Epithelial cell of proximal tubule (primary cell): ENCODE results near the gene GPR149. TPM values are rescaled to one million over a fixed set of nuclear protein-coding genes. Genes with fewer than 3 reads are reported as not detected.
A peak's percentile ranks its signal among the peaks of the same experiment; 100 is the strongest.

ENCODE experiments used
- DNase-seq: peaks from one replicate; pipeline ENCODE4 v3.0.0-alpha.2; 2011; ENCODE audit warnings: low read depth
- H3K4me3 ChIP-seq: 2 replicates; pipeline ENCODE4 v1.5.1; 2011; ENCODE audit warnings: low read depth, mild to moderate bottlenecking, low read length
- total RNA-seq: library from RNA; depleted of rRNA; stranded (reverse); fragments of >200 nt; gene quantifications from 2 replicates; pipeline ENCODE4 v1.2.3, GENCODE V29; 2015
- TF ChIP-seq, protein P1 (sequence below): conservative IDR thresholded peaks from 2 replicates; pipeline ENCODE4 v1.5.1; 2012; ENCODE audit warnings: low read depth, mild to moderate bottlenecking, low read length

Gene GPR149
- total RNA-seq, 1 donor from 2014 or later, result not detected

DNA sequence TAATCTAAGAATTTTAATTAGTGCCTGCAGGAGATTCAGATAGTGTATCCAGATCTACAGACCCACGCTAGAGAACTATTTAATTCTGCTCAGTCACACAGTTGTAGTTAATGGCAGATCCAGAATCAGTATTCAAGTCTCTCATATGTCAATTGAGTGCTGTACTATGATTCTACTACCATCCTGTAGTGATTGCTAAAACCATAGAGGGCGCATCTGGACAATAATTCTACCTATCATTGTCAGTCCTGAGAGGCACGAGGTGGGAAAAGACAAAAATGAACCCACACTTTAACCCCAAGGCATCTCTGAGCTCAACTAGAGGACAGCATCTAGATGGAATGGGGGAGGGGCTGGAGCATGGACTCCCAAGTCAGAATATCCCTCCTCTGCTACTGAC is 128.4 kb downstream of the GPR149 start:
- H3K4me3 ChIP-seq, result no peak overlapping the region
- no peak for DNase-seq
- TF ChIP-seq, protein P1, sequence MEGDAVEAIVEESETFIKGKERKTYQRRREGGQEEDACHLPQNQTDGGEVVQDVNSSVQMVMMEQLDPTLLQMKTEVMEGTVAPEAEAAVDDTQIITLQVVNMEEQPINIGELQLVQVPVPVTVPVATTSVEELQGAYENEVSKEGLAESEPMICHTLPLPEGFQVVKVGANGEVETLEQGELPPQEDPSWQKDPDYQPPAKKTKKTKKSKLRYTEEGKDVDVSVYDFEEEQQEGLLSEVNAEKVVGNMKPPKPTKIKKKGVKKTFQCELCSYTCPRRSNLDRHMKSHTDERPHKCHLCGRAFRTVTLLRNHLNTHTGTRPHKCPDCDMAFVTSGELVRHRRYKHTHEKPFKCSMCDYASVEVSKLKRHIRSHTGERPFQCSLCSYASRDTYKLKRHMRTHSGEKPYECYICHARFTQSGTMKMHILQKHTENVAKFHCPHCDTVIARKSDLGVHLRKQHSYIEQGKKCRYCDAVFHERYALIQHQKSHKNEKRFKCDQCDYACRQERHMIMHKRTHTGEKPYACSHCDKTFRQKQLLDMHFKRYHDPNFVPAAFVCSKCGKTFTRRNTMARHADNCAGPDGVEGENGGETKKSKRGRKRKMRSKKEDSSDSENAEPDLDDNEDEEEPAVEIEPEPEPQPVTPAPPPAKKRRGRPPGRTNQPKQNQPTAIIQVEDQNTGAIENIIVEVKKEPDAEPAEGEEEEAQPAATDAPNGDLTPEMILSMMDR, result peak; percentile 5

DNA sequence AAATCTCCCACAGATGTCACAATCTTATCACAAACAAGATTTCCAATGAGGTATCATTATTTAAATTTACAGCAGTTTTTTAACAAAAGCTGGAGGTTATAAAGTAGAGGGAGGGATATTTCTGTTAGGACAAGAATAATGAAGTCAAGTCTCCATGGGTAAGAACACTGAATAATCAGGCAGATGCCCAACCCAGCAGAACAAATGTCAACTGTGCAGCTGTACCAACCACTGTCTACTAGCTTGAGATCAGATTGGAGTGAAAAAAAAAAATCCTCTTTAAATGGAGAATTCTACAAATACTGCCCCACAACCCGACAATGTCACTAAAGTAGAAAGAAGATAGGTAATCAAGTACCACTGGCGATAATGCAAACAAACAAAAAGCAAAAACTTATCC is 136.0 kb downstream of the GPR149 start:
- no peak overlapping the region for H3K4me3 ChIP-seq
- TF ChIP-seq, protein P1, result no peak
- DNase-seq, result no peak

DNA sequence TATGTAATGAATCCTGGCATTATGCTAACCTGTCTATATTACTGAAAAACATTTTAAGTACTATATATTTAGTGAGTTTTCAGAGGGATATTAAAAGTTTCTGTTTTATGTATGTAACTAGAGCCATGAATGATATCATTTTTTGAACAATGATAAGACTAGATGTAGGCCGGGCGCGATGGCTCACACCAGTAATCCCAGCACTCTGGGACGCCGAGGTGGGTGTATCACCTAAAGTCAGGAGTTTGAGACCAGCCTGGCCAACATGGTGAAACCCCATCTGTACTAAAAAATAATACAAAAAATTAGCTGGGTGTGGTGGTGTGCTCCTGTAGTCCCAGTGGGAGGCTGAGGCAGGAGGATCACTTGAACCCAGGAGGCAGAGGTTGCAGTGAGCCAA is 139.8 kb downstream of the GPR149 start:
- H3K4me3 ChIP-seq, result no peak overlapping the region
- no peak for DNase-seq

More for the DNA sequence above, 139.8 kb downstream of the GPR149 start:
- TF ChIP-seq, protein P1, result no peak

Other genes starting within 250 kb of the GPR149 start
- 24.5 and 49.7 TPM in 2 replicates for gene DHX36, start 105.7 kb downstream of the GPR149 start, total RNA-seq